Measurements from ENCODE around the gene PALLD. TPM values are rescaled to one million over a fixed set of nuclear protein-coding genes. Genes with fewer than 3 reads are reported as not detected.

PALLD gene
- total RNA-seq, 1 experiment from 2014 or later, result 18.3 TPM

DNA sequence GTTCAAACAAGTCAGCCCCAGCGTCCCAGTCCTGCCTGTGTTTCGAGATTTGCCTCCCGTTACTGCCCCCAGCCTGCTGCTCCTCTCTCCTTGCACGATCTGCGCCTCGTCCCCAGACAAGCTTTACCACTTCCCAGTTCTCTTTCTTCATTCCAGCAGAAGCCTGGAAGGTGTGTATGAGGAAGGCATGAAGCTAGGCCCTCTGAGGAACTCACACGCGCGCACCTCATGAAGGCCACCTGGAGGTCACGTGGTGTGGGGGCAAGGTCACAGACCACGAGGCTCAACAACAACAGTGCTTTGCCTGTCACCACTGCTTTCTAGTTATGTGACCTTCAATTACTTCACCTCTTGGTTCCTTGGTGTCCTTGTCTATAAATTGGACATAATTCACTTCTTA lies 181.0 kb downstream of the PALLD start:
- peak overlapping the region in 2 of 3 experiments; percentile 24 to 29; a peak in 2 of 7 replicates for H3K27ac Mint-ChIP-seq

More for the DNA sequence above, 181.0 kb downstream of the PALLD start:
- Histone ChIP-seq H2BK12ac (ENCODE audit: insufficient read length, low read depth, low read length) (no peak overlapping the region), H4K20me1 (ENCODE audit: control insufficient read depth, insufficient read depth, insufficient read length) (no peaks in the 10 kb centered on the region), H2AFZ (ENCODE audit: low read length) (no peak overlapping the region), H3K9me3 (ENCODE audit: control insufficient read depth, low read depth, low read length) (no peaks in the 10 kb centered on the region), H3K23me2 (ENCODE audit: insufficient read length, low read depth, low read length, poor library complexity, severe bottlenecking) (no peaks in the 10 kb centered on the region), H3T11ph (ENCODE audit: low read length) (no peak overlapping the region), H3K27me3 (ENCODE audit: insufficient read depth, low read length) (no peaks in the 10 kb centered on the region), H2BK5ac (ENCODE audit: insufficient read length, low read length) (no peak overlapping the region), H2BK20ac (ENCODE audit: low read depth, low read length, poor library complexity, severe bottlenecking) (no peak overlapping the region), H3K4ac (ENCODE audit: low read depth, low read length) (0 out of 2 replicates have a peak overlapping the region, but pooled peaks have one; percentile 28), H3K4me2 (ENCODE audit: insufficient read depth, insufficient read length, low read length) (no peak overlapping the region), H4K91ac (ENCODE audit: insufficient read length, low read depth, low read length) (no peak overlapping the region), H3K79me1 (ENCODE audit: insufficient read depth, low read depth, low read length, poor library complexity, severe bottlenecking) (no peaks in the 10 kb centered on the region), H2BK120ac (ENCODE audit: low read depth, low read length, poor library complexity, severe bottlenecking) (no peak overlapping the region), H3K56ac (ENCODE audit: insufficient read length, low read depth, low read length) (no peak overlapping the region), H3K9ac (ENCODE audit: extremely low read depth, insufficient read length, low read length) (no peak overlapping the region), H3K23ac (ENCODE audit: insufficient read length, low read depth, low read length) (no peak overlapping the region), H3K4me1 (ENCODE audit: insufficient read depth, low read length) (no peaks in the 10 kb centered on the region), H4K5ac (ENCODE audit: insufficient read length, low read depth, low read length) (no peak overlapping the region), H3K79me2 (ENCODE audit: insufficient read depth, low read length) (no peaks in the 10 kb centered on the region), H3K18ac (ENCODE audit: insufficient read length, low read depth, low read length) (no peak overlapping the region), H4K8ac (replicated peaks; ENCODE audit: insufficient read length, low read depth, low read length) (no peak overlapping the region), H3K27ac (ENCODE audit: insufficient read length, low read depth, low read length) (no peak overlapping the region), H2BK15ac (ENCODE audit: low read depth, low read length) (no peak overlapping the region), H3K14ac (ENCODE audit: insufficient read depth, low read length) (0 out of 2 replicates have a peak overlapping the region, but pooled peaks have one; percentile 6), H2AK5ac (ENCODE audit: insufficient read length, low read length) (no peak overlapping the region)
- Mint-ChIP-seq H3K4me3 (no peak overlapping the region), H3K4me1 (peaks cover 0 to under 1% of the 10 kb centered on the region in 2 experiments; a peak in 2 of 4 replicates), H3K27me3 (ENCODE audit: low read depth) (no peaks in the 10 kb centered on the region), H3K36me3 (ENCODE audit: insufficient read depth in 1 of 3, low read depth in 3 of 3) (no peaks in the 10 kb centered on the region), H3K9me3 (no peaks in the 10 kb centered on the region)
- WGBS (ENCODE audit: extremely low coverage, insufficient read length, low lambda C conversion rate), result no CpG with 5 or more reads among the region's 11 CpGs
- TF ChIP-seq, protein P1, sequence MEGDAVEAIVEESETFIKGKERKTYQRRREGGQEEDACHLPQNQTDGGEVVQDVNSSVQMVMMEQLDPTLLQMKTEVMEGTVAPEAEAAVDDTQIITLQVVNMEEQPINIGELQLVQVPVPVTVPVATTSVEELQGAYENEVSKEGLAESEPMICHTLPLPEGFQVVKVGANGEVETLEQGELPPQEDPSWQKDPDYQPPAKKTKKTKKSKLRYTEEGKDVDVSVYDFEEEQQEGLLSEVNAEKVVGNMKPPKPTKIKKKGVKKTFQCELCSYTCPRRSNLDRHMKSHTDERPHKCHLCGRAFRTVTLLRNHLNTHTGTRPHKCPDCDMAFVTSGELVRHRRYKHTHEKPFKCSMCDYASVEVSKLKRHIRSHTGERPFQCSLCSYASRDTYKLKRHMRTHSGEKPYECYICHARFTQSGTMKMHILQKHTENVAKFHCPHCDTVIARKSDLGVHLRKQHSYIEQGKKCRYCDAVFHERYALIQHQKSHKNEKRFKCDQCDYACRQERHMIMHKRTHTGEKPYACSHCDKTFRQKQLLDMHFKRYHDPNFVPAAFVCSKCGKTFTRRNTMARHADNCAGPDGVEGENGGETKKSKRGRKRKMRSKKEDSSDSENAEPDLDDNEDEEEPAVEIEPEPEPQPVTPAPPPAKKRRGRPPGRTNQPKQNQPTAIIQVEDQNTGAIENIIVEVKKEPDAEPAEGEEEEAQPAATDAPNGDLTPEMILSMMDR (conservative IDR thresholded peaks at IDR 0.05), result no peak
- no peak for DNase-seq

All from H9 (cell line).